OCI-LY1 (cell line): ENCODE data around the gene MYLIP.

Experiments used
- H2AFZ ChIP-seq: fragments of 200-600 bp; sonication (generic), shearing (Covaris generic); 2 replicates; pipeline ENCODE4 v1.6.0; 2014; ENCODE audit warnings: antibody characterized with exemption, mild to moderate bottlenecking, low read length
- H3F3A ChIP-seq: fragments of 200-600 bp; sonication (generic), shearing (Covaris generic); 2 replicates; pipeline ENCODE4 v1.6.0; 2014; ENCODE audit warnings: mild to moderate bottlenecking, antibody characterized with exemption, low read length, moderate library complexity; ENCODE audit not compliant: insufficient read depth
- H3K27ac ChIP-seq: fragments of 200-600 bp; sonication (generic); 2 replicates; pipeline ENCODE4 v1.5.1; 2014; ENCODE audit warnings: low read length, mixed run types, mild to moderate bottlenecking, low read depth; ENCODE audit not compliant: poor library complexity, severe bottlenecking
- H3K27me3 ChIP-seq: fragments of 200-600 bp; sonication (generic); 2 replicates; pipeline ENCODE4 v1.6.0; 2014; ENCODE audit warnings: antibody characterized with exemption, mild to moderate bottlenecking, low read length, moderate library complexity; ENCODE audit not compliant: insufficient read depth
- H3K36me3 ChIP-seq: fragments of 200-600 bp; sonication (generic); 2 replicates; pipeline ENCODE4 v1.6.1; 2014; ENCODE audit warnings: mild to moderate bottlenecking, antibody characterized with exemption, low read length, moderate library complexity, mixed read lengths; ENCODE audit not compliant: insufficient read depth
- H3K4me1 ChIP-seq: fragments of 200-600 bp; sonication (generic); 2 replicates; pipeline ENCODE4 v1.5.1; 2014; ENCODE audit warnings: mild to moderate bottlenecking, low read length, moderate library complexity; ENCODE audit not compliant: insufficient read depth, severe bottlenecking
- H3K4me2 ChIP-seq: fragments of 200-600 bp; sonication (generic), shearing (Covaris generic); 2 replicates; pipeline ENCODE4 v1.6.1; 2014; ENCODE audit warnings: low read length
- H3K4me3 ChIP-seq: fragments of 200-600 bp; sonication (generic); 2 replicates; pipeline ENCODE4 v1.5.1; 2014; ENCODE audit warnings: low read length, low read depth, mild to moderate bottlenecking, mixed read lengths; ENCODE audit not compliant: poor library complexity, severe bottlenecking
- H3K79me2 ChIP-seq: fragments of 200-600 bp; shearing (Covaris generic); 2 replicates; pipeline ENCODE4 v1.6.1; 2016; ENCODE audit warnings: mixed run types, low read length, mixed read lengths; ENCODE audit not compliant: insufficient read depth
- H3K9ac ChIP-seq: fragments of 200-600 bp; sonication (generic), shearing (Covaris generic); 2 replicates; pipeline ENCODE4 v1.6.1; 2014; ENCODE audit warnings: mild to moderate bottlenecking, low read length, mixed read lengths
- H3K9me2 ChIP-seq: fragments of 200-600 bp; sonication (generic), shearing (Covaris generic); 2 replicates; pipeline ENCODE4 v1.6.1; 2014; ENCODE audit warnings: low read depth, mild to moderate bottlenecking, low read length, mixed read lengths
- H3K9me3 ChIP-seq: fragments of 200-600 bp; shearing (Covaris generic); 2 replicates; pipeline ENCODE4 v1.6.1; 2014; ENCODE audit warnings: low read length, mixed read lengths
- H4K20me1 ChIP-seq: fragments of 200-600 bp; sonication (generic), shearing (Covaris generic); 2 replicates; pipeline ENCODE4 v1.6.0; 2016; ENCODE audit warnings: mild to moderate bottlenecking, low read length; ENCODE audit not compliant: insufficient read depth
- EZH2 ChIP-seq: fragments of 200-600 bp; sonication (generic), shearing (Covaris generic); IDR thresholded peaks from 2 replicates; pipeline ENCODE4 v1.8.0; 2017; ENCODE audit warnings: borderline replicate concordance, mixed run types, mild to moderate bottlenecking, antibody characterized with exemption, low read length, moderate library complexity, mixed read lengths
- TF ChIP-seq, protein P1 (sequence below): fragments of 200-600 bp; sonication (generic), shearing (Covaris generic); IDR thresholded peaks from 2 replicates; pipeline ENCODE4 v1.5.1; 2017; ENCODE audit warnings: mild to moderate bottlenecking, antibody characterized with exemption, low read length, moderate library complexity, mixed read lengths

Gene MYLIP

DNA sequence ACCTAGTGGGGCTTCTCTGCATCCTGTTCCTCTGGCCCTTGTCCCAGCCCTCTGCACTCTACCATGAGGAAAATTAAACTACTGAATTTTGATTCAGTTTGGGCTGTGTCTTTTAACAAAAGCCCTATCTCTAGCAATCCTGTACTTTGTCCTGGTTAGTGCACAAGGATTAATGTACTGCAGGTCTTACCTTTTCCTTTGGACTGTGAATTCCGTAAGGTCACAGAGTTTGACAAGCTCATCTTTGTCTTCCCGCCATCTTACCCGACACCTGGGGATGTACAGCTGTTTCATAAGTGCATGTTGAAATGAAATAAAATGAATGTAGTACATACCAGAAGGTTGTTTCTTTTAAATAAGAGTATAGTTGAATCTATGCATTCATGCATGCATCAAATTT is 41.5 kb upstream of the MYLIP start:
- peaks cover 6% of the 10 kb centered on the region for H3K27me3 ChIP-seq
- H3F3A ChIP-seq = no peaks in the 10 kb centered on the region
- no peak overlapping the region for H3K4me2 ChIP-seq
- no peaks in the 10 kb centered on the region for H4K20me1 ChIP-seq
- H3K9ac ChIP-seq = no peak overlapping the region
- H3K9me3 ChIP-seq = no peaks in the 10 kb centered on the region
- TF ChIP-seq EZH2 = no peak
- TF ChIP-seq, protein P1, sequence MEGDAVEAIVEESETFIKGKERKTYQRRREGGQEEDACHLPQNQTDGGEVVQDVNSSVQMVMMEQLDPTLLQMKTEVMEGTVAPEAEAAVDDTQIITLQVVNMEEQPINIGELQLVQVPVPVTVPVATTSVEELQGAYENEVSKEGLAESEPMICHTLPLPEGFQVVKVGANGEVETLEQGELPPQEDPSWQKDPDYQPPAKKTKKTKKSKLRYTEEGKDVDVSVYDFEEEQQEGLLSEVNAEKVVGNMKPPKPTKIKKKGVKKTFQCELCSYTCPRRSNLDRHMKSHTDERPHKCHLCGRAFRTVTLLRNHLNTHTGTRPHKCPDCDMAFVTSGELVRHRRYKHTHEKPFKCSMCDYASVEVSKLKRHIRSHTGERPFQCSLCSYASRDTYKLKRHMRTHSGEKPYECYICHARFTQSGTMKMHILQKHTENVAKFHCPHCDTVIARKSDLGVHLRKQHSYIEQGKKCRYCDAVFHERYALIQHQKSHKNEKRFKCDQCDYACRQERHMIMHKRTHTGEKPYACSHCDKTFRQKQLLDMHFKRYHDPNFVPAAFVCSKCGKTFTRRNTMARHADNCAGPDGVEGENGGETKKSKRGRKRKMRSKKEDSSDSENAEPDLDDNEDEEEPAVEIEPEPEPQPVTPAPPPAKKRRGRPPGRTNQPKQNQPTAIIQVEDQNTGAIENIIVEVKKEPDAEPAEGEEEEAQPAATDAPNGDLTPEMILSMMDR = no peak
- no peak overlapping the region for H3K4me3 ChIP-seq
- H3K9me2 ChIP-seq = no peaks in the 10 kb centered on the region
- H3K27ac ChIP-seq = no peak overlapping the region
- H3K36me3 ChIP-seq = no peaks in the 10 kb centered on the region
- no peaks in the 10 kb centered on the region for H3K79me2 ChIP-seq
- H2AFZ ChIP-seq = no peak overlapping the region
- no peaks in the 10 kb centered on the region for H3K4me1 ChIP-seq

- no peak overlapping the region for H3K9ac ChIP-seq
- H3K27me3 ChIP-seq = peaks cover 6% of the 10 kb centered on the region
- H4K20me1 ChIP-seq = no peaks in the 10 kb centered on the region
- no peaks in the 10 kb centered on the region for H3F3A ChIP-seq
- H3K4me3 ChIP-seq = no peak overlapping the region
- H3K27ac ChIP-seq = no peak overlapping the region
- H3K36me3 ChIP-seq = no peaks in the 10 kb centered on the region
- no peaks in the 10 kb centered on the region for H3K79me2 ChIP-seq
- H3K9me2 ChIP-seq = no peaks in the 10 kb centered on the region
- no peak for TF ChIP-seq EZH2
- TF ChIP-seq, protein P1 = no peak
- no peak overlapping the region for H2AFZ ChIP-seq
- no peak overlapping the region for H3K4me2 ChIP-seq
- H3K4me1 ChIP-seq = no peaks in the 10 kb centered on the region
- H3K9me3 ChIP-seq = no peaks in the 10 kb centered on the region
Measured at GRCh38 chr6:16088409-16088808, 40.5 kb upstream of the MYLIP start.

DNA sequence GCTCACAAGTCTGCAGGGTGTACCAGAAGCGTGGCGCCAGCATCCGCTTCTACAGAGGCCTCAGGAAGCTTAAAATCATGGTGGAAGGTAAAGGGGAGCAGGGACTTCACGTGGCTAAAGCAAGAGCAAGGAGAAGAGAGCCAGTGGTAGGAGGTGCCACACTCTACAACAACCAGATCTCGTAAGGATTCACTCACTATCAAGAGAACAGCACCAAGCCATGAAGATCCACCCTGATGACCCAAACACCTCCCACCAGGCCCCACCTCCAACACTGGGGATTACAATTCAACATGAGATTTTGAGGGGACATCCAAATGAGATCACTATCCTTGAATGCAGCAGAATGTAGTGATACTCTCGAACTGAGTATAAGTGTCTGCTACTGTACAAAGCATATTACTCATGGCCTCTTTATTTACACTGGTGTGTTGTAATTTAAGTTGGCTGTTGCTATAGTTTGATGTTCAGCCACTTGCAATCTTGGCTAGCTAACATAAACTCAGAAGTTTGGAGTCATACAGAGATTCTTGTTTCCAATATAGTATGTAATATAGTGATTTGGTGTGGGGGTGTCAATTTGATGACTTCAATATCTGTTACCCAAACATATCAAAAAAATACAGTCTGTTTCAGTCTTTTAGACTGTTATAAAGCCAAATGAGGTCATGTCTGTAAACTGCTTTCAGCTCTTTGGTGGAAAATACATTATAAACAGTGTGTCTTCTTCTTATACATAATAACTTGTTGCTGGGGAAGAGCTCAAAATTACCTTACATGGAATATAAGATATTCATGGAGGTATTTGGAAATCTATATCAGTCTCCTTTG is 39.4 kb upstream of the MYLIP start:
- H3K27me3 ChIP-seq = peaks cover 6% of the 10 kb centered on the region
- no peaks in the 10 kb centered on the region for H3F3A ChIP-seq
- no peak overlapping the region for H3K9ac ChIP-seq
- H3K27ac ChIP-seq = no peak overlapping the region
- no peak for TF ChIP-seq EZH2
- TF ChIP-seq, protein P1 = no peak
- no peaks in the 10 kb centered on the region for H3K79me2 ChIP-seq
- no peak overlapping the region for H2AFZ ChIP-seq
- H4K20me1 ChIP-seq = no peaks in the 10 kb centered on the region
- H3K4me2 ChIP-seq = no peak overlapping the region
- no peaks in the 10 kb centered on the region for H3K4me1 ChIP-seq
- H3K9me3 ChIP-seq = no peaks in the 10 kb centered on the region
- no peak overlapping the region for H3K4me3 ChIP-seq
- H3K36me3 ChIP-seq = no peaks in the 10 kb centered on the region
- H3K9me2 ChIP-seq = no peaks in the 10 kb centered on the region
